Uterus (tissue), 4 donors: ENCODE results near the gene PSMG3. TPM values are rescaled to one million over a fixed set of nuclear protein-coding genes. Genes with fewer than 3 reads are reported as not detected.

Experiments
- DNase-seq, 2 donors: peaks; one replicate each; pipeline ENCODE4 v3.0.0-alpha.2; 2019 to 2020
- H3K27ac ChIP-seq, 2 donors: fragments of 200-600 bp; sonication (generic); 1 replicate in 1 of 2; 2 replicates in 1 of 2; pipeline ENCODE4 v1.5.1; 2016 to 2018
- H3K27me3 ChIP-seq, 2 donors: fragments of 200-600 bp; sonication (generic); one replicate each; pipeline ENCODE4 v1.5.1; 2018 to 2019; ENCODE audit warnings: control low read depth in 1 of 2
- H3K36me3 ChIP-seq, 2 donors: fragments of 200-600 bp; sonication (generic); one replicate each; pipeline ENCODE4 v1.5.1; 2019; ENCODE audit warnings: control low read depth in 1 of 2
- H3K4me1 ChIP-seq, 2 donors: fragments of 200-600 bp; sonication (generic); one replicate each; pipeline ENCODE4 v1.5.1; 2018 to 2019; ENCODE audit warnings: control low read depth in 1 of 2
- H3K4me3 ChIP-seq, 2 donors: fragments of 200-600 bp; sonication (generic); 1 replicate in 1 of 2; 2 replicates in 1 of 2; pipeline ENCODE4 v1.5.1; 2018 to 2019; ENCODE audit warnings: mild to moderate bottlenecking in 1 of 2
- H3K9me3 ChIP-seq, 2 donors: fragments of 200-600 bp; sonication (generic); one replicate each; pipeline ENCODE4 v1.5.1; 2019; ENCODE audit warnings: control low read depth in 1 of 2
- POLR2A ChIP-seq, 2 donors: fragments of 450-650 bp; IDR thresholded peaks; one replicate each; pipeline ENCODE4 v1.6.1; 2016; ENCODE audit warnings: antibody characterized with exemption in 2 of 2, mild to moderate bottlenecking in 1 of 2, moderate library complexity in 1 of 2
- intact Hi-C: fragments of 100-400 bp; cut with DNase I; formaldehyde crosslinking; loops from one replicate; pipeline ENCODE4 v1.15.1; 2023; ENCODE audit warnings: low total_unique reads
- total RNA-seq, 4 donors: library from RNA; depleted of rRNA in 3 of 4; stranded (reverse); fragments of >200 nt in 3 of 4; gene quantifications; one replicate each; pipeline versions ENCODE4 v1.1.0 to v1.2.4, GENCODE V29; 2014 to 2023
- TF ChIP-seq, protein P1 (sequence below), 4 experiments: fragments of 200-600 bp in 2 of 4; fragments of 450-650 bp in 2 of 4; sonication (generic) in 2 of 4; IDR thresholded peaks; one replicate each; pipeline ENCODE4 v1.5.1; 2016 to 2019; ENCODE audit warnings: antibody characterized with exemption in 4 of 4, mild to moderate bottlenecking in 2 of 4, moderate library complexity in 1 of 4
- donor health status: DM: yes; HTN: yes; CAD: no.

Gene PSMG3
- total RNA-seq, 4 donors from 2014 or later = 16.4 to 143 (median 25.7) TPM

- peak overlapping the region; percentile 94 to 95 for H3K27ac ChIP-seq
- H3K4me1 ChIP-seq = peaks cover 0 to 6% of the 10 kb centered on the region in 2 donors
- H3K36me3 ChIP-seq = no peaks in the 10 kb centered on the region
- H3K27me3 ChIP-seq = no peaks in the 10 kb centered on the region
- H3K9me3 ChIP-seq = no peaks in the 10 kb centered on the region
- intact Hi-C loops = loop anchor here (10.0 kb wide), 1 partner anchor 64 kb away; the partner anchor contains the start of gene INTS1
- no peak for TF ChIP-seq POLR2A (IDR thresholded peaks at IDR 0.05)
- TF ChIP-seq, protein P1, sequence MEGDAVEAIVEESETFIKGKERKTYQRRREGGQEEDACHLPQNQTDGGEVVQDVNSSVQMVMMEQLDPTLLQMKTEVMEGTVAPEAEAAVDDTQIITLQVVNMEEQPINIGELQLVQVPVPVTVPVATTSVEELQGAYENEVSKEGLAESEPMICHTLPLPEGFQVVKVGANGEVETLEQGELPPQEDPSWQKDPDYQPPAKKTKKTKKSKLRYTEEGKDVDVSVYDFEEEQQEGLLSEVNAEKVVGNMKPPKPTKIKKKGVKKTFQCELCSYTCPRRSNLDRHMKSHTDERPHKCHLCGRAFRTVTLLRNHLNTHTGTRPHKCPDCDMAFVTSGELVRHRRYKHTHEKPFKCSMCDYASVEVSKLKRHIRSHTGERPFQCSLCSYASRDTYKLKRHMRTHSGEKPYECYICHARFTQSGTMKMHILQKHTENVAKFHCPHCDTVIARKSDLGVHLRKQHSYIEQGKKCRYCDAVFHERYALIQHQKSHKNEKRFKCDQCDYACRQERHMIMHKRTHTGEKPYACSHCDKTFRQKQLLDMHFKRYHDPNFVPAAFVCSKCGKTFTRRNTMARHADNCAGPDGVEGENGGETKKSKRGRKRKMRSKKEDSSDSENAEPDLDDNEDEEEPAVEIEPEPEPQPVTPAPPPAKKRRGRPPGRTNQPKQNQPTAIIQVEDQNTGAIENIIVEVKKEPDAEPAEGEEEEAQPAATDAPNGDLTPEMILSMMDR (IDR thresholded peaks at IDR 0.05) = no peak
- peak overlapping the region; percentile 89 to 95 for H3K4me3 ChIP-seq
- DNase-seq = no peak
Measured at GRCh38 chr7:1569016-1569415, 816 bp downstream of the PSMG3 start.

- Histone ChIP-seq H3K9me3 (no peaks in the 10 kb centered on the region), H3K4me3 (no peak overlapping the region), H3K27me3 (no peaks in the 10 kb centered on the region), H3K36me3 (no peaks in the 10 kb centered on the region), H3K4me1 (peaks cover 0 to 6% of the 10 kb centered on the region in 2 donors), H3K27ac (no peak overlapping the region)
- intact Hi-C loops = loop anchor here (10.0 kb wide), 1 partner anchor 63 kb away; the partner anchor contains the start of gene INTS1
- no peak for DNase-seq
- TF ChIP-seq, protein P1 (IDR thresholded peaks at IDR 0.05) = no peak
- no peak for TF ChIP-seq POLR2A (IDR thresholded peaks at IDR 0.05)
Measured at GRCh38 chr7:1567896-1568510, 1.8 kb downstream of the PSMG3 start.

DNA sequence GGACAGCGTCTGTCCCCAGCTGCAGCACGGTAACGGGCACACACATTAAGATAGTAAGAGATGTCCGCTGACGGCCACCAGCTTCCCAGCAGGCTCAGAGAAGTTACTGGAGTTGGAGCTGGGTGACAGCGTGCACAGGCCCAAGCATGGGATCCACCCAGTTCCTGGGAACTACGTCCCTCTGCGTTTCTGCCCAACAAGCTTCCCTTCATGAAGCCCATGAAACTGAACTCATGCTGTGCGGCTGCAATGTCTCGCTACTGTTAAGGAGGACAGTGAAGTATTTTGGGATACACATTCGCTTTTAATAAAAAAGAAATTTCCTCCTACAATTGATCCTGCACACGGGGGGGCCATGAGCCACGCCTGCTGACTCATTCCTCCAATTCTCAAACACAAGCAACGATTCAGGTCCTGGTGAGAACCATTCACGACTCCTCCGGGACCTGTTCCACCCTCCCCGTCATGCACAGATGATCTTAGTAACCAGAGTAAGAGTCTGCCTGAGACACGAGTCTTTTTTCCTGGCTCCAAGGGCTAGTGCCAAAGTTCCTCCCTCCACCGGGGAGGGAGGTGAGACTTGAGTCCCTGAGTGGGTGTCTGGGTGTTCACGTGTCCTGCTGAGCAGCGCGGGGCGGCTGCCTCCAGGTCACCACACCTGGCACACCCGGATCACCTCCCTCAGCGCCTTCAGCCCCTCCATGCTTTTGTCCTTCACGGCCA is 2.6 kb downstream of the PSMG3 start:
- intact Hi-C loops = loop anchor here (10.0 kb wide), 1 partner anchor 62 kb away; the partner anchor contains the start of gene INTS1
- DNase-seq = no peak
- H3K4me1 ChIP-seq = peaks cover 0 to 6% of the 10 kb centered on the region in 2 donors
- no peaks in the 10 kb centered on the region for H3K9me3 ChIP-seq
- H3K36me3 ChIP-seq = no peaks in the 10 kb centered on the region
- H3K27ac ChIP-seq = no peak overlapping the region
- H3K4me3 ChIP-seq = no peak overlapping the region
- no peaks in the 10 kb centered on the region for H3K27me3 ChIP-seq
- TF ChIP-seq, protein P1 (IDR thresholded peaks at IDR 0.05) = no peak
- peak in 1 of 2 donors; percentile 19 for TF ChIP-seq POLR2A (IDR thresholded peaks at IDR 0.05)

- intact Hi-C loops = loop anchor here (10.0 kb wide), 1 partner anchor 62 kb away; the partner anchor contains the start of gene INTS1
- Histone ChIP-seq H3K27me3 (no peaks in the 10 kb centered on the region), H3K4me3 (no peak overlapping the region), H3K9me3 (no peaks in the 10 kb centered on the region), H3K36me3 (no peaks in the 10 kb centered on the region), H3K27ac (no peak overlapping the region), H3K4me1 (peaks cover 0 to 6% of the 10 kb centered on the region in 2 donors)
- no peak for TF ChIP-seq POLR2A (IDR thresholded peaks at IDR 0.05)
- TF ChIP-seq, protein P1 (IDR thresholded peaks at IDR 0.05) = no peak
- DNase-seq = no peak
Measured at GRCh38 chr7:1566687-1567048, 3.2 kb downstream of the PSMG3 start.

- no peak for DNase-seq
- Histone ChIP-seq H3K36me3 (no peaks in the 10 kb centered on the region), H3K4me1 (peaks cover 0 to 6% of the 10 kb centered on the region in 2 donors), H3K4me3 (no peak overlapping the region), H3K27ac (no peak overlapping the region), H3K9me3 (no peaks in the 10 kb centered on the region), H3K27me3 (no peaks in the 10 kb centered on the region)
- intact Hi-C loops = loop anchor here (10.0 kb wide), 1 partner anchor 60 kb away; the partner anchor contains the start of gene INTS1
- TF ChIP-seq POLR2A (IDR thresholded peaks at IDR 0.05) = no peak
- TF ChIP-seq, protein P1 (IDR thresholded peaks at IDR 0.05) = no peak
Measured at GRCh38 chr7:1564603-1565022, 5.2 kb downstream of the PSMG3 start.
